Transverse colon (tissue), 3 donors: ENCODE measurements around the gene ARIH2.

ENCODE experiments used
- EP300 ChIP-seq: sonication (generic); formaldehyde crosslinking; IDR thresholded peaks from one replicate; pipeline ENCODE4 v1.6.1; 2017; ENCODE audit warnings: antibody characterized with exemption, low read depth
- POLR2AphosphoS5 ChIP-seq, 3 donors: sonication (generic); formaldehyde crosslinking; IDR thresholded peaks; one replicate each; pipeline ENCODE4 v1.6.1; 2016; ENCODE audit warnings: antibody characterized with exemption in 3 of 3

DNA sequence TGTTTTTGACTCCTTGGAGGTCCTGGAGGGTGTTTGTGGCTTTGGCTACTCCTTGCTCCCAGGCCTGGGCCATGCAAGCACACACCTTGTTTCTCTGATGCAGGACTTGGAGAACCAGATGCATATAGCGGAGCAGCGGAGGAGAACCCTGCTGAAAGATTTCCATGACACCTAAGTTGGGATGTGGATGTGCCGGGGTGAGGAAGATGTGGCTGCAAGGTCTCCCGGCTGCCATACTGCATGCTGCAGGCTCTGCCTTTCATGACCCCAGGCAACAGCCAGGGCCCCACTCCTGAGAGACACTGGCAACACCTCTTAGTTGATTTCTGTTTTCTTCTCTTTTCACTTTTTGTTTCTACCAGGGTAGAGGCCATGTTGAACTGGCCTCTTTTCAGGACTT, 64.5 kb downstream of the ARIH2 start:
- TF ChIP-seq EP300 (no peak), POLR2AphosphoS5 (IDR thresholded peaks at IDR 0.05) (no peak)
